Measurements from ENCODE around the gene RXFP3. TPM values are rescaled to one million over a fixed set of nuclear protein-coding genes. Genes with fewer than 3 reads are reported as not detected.

RXFP3 gene
- total RNA-seq, 1 experiment from 2014 or later, result not detected

- Mint-ChIP-seq H3K27me3 (ENCODE audit: insufficient read depth, unreplicated experiment) (peaks cover 31% of the 10 kb centered on the region), H3K9me3 (ENCODE audit: unreplicated experiment) (no peaks in the 10 kb centered on the region), H3K4me1 (ENCODE audit: insufficient read depth, unreplicated experiment) (peaks cover 10% of the 10 kb centered on the region), H3K27ac (ENCODE audit: low read depth, unreplicated experiment) (no peak overlapping the region), H3K36me3 (ENCODE audit: insufficient read depth, unreplicated experiment) (no peaks in the 10 kb centered on the region), H3K4me3 (ENCODE audit: unreplicated experiment) (no peak overlapping the region)
- no peak for DNase-seq (ENCODE audit: unreplicated experiment)
- no peak for TF ChIP-seq CTCF (IDR thresholded peaks at IDR 0.05; ENCODE audit: unreplicated experiment)
- intact Hi-C loops (cut with micrococcal nuclease), result no loop called here
- no TSS peak for BruUV-seq (replicated peaks)
- POLR2A ChIA-PET, result interaction anchor here (1.0 kb wide), 1 partner anchor 9 kb away, joined by 4 read pairs; no protein-coding TSS in a partner anchor
- CTCF ChIA-PET, result interaction anchor here (1.0 to 2.8 kb wide), 2 partner anchors 44 to 84 kb away, joined by 3 to 13 read pairs; no protein-coding TSS in a partner anchor
Measured at GRCh38 chr5:33890131-33891032, 45.8 kb upstream of the RXFP3 start.

- BruUV-seq (replicated peaks), result no TSS peak
- intact Hi-C loops (cut with micrococcal nuclease), result no loop called here
- H3K4me1 Mint-ChIP-seq (ENCODE audit: insufficient read depth, unreplicated experiment), result peaks cover 10% of the 10 kb centered on the region
- DNase-seq (ENCODE audit: unreplicated experiment), result no peak
- H3K27me3 Mint-ChIP-seq (ENCODE audit: insufficient read depth, unreplicated experiment), result peaks cover 36% of the 10 kb centered on the region
- no peak overlapping the region for H3K27ac Mint-ChIP-seq (ENCODE audit: low read depth, unreplicated experiment)
- no peaks in the 10 kb centered on the region for H3K36me3 Mint-ChIP-seq (ENCODE audit: insufficient read depth, unreplicated experiment)
- POLR2A ChIA-PET, result no interaction called here
- H3K4me3 Mint-ChIP-seq (ENCODE audit: unreplicated experiment), result peak overlapping the region; percentile 53
- peaks cover 3% of the 10 kb centered on the region for H3K9me3 Mint-ChIP-seq (ENCODE audit: unreplicated experiment)
- CTCF ChIA-PET, result interaction anchor here (0.6 to 2.8 kb wide), 3 partner anchors 43 to 85 kb away, joined by 3 to 13 read pairs (median 3); no protein-coding TSS in a partner anchor
- TF ChIP-seq CTCF (IDR thresholded peaks at IDR 0.05; ENCODE audit: unreplicated experiment), result no peak
Measured at GRCh38 chr5:33891446-33891787, 44.8 kb upstream of the RXFP3 start.

DNA sequence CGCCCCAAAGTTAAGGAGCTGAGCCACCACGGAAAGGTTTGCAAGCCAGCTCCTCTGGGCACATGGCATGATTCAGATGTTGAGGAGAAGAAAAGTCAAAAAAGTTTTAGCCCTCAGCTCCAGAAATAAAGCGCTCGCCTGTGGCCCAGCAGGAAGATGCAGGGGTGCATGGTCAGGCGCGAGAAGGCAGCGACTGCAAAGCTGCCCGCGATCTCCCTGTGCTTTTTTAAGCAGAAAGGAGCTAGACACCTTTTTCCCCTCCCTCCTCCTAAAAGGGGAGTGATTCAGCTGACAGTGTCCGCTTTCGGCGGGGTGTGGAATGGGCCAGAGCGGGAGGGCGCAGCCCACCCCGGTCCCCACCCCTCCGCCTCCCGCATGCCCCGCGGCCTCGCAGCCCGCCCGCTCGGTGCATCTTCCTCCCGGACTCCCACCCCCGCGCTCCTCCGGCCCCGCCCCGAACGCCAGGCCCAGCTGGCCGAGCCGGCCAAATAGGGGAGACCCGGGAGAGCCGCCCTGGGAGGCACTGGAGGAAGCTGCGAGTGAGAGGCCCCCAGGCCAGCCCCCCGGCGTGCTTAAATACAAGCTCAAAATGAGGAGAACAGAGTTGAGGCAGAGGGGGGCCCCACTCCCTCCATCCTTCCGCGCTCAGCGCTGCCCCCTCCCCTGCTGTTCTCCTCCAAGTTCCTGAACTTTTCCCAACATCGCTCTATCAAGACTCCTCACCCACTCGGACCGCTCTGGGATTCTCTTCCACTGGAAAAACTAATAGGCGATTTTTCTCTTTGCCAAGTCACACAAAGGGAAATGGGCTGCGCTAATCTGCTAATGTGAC, 44.2 kb upstream of the RXFP3 start, which contains the start of gene ADAMTS12:
Gene ADAMTS12, minus strand, starts transcription at position 203 of the 832 bp plus-strand sequence. Its CDS starts 134 bp downstream, at position 69.
- Mint-ChIP-seq H3K4me1 (ENCODE audit: insufficient read depth, unreplicated experiment) (peaks cover 10% of the 10 kb centered on the region), H3K36me3 (ENCODE audit: insufficient read depth, unreplicated experiment) (no peaks in the 10 kb centered on the region), H3K27ac (ENCODE audit: low read depth, unreplicated experiment) (no peak within 1 kb of the TSS), H3K4me3 (ENCODE audit: unreplicated experiment) (peak within 1 kb of the TSS; percentile 53), H3K9me3 (ENCODE audit: unreplicated experiment) (peaks cover 7% of the 10 kb centered on the region), H3K27me3 (ENCODE audit: insufficient read depth, unreplicated experiment) (peaks cover 42% of the 10 kb centered on the region)
- POLR2A ChIA-PET, result no interaction called here
- CTCF ChIA-PET, result interaction anchor here (0.6 to 2.8 kb wide), 5 partner anchors 42 to 86 kb away, joined by 3 to 13 read pairs (median 3); no protein-coding TSS in a partner anchor
- peak; percentile 18 for DNase-seq (ENCODE audit: unreplicated experiment)
- no TSS peak for BruUV-seq (replicated peaks)
- TF ChIP-seq CTCF (IDR thresholded peaks at IDR 0.05; ENCODE audit: unreplicated experiment), result no peak
- intact Hi-C loops (cut with micrococcal nuclease), result no loop called here
